ENCODE measurements around the gene PGM3.

PGM3 gene

DNA sequence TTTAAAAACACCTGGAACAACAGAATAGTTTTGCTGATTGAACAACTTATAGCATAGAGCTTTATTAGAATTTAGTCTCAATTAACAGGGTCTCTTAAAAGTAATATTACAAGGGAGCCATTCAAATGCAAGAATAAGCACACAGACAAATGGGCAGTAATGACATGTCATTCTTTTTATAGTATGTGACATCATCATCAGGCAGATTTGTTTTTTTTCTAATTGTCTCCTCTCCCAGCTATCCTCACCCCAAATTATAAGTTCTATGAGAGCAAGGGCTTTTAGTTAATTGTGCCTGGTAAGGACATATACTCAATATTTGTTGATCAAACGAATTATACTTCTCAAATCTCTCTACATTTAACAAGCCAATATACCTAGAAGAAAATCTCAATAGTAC lies 11.0 kb downstream of the PGM3 start:
- no peak for DNase-seq

DNA sequence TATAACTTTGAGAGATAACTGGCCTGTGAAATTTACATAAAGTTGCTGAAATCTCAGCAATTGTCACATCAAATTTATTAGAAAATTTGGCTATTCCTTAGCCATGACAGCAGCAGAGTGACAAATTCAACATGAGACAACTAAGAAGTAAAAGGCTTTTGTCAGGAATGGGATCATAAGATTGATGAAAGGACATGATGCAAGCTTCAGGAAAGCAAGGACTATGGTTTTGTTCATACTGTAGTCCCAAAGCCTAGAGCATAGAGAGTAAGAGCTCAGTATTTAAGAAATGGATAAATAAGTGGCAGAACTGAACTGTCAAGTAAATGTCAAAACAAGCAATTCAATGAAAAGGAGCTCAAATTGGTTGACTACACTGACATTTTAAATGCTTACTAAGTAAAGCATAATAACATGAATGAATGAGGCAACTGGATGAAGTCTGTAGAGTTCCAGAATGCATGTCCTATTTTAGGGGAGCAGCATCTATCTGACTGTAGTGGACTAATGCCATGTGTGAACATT lies 12.6 kb downstream of the PGM3 start:
- no peak for DNase-seq

DNA sequence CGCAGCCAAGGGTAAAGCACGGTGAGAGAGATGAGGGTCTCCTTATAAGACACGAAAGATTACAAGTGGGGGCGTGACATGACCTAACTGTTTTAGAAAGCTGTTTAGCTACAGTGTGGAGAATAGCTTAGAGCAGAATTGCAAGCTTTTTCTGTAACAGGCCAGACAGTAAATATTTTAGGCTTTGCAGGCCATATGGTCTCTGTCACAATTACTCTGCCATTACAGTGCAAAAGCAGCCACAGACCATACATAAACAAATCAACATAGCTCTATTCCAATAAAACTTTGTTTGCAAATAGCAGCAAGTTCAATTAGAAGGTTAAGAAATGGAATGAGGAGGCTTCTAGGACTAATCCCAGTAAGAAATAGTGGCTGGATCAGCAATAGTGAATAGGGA lies 16.8 kb downstream of the PGM3 start:
- no peak for DNase-seq

DNA sequence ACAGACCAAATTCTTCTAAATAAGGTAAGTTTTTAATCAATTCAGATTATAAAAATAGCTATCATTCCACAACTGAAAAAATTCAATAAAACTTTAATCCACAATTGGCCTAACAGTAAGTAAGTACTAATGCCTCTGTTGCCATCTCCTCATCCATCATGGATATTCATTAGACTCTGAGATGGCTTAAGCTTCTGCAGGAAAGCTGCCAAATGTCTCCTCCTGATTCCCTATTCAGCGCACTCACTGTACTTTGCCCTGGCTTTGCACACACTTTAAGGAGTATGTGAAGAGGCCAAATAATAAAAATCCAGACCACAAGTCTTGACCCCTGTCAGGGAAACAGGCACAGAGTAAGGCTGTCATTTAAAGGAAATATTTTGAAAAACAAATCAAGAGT lies 23.6 kb downstream of the PGM3 start:
- DNase-seq: no peak

DNA sequence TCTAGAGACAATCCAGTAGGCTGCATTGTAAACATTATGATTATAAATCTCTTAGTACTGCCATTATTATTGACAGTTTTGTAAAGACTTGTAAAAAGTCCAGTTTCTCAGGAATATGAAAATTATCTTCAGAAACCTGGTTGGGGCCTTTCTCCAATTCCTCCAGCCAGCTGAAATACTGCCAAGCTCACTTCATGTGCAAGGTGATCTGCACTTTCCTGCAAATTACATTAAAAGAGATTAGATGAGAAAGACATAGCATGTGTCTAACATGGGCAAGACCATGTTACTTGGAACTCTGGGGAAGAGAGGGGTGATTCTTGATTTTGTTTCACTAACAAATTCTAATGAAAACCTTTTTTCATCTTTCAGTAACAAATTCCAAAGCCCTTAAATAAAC lies 24.0 kb downstream of the PGM3 start:
- DNase-seq: no peak

DNA sequence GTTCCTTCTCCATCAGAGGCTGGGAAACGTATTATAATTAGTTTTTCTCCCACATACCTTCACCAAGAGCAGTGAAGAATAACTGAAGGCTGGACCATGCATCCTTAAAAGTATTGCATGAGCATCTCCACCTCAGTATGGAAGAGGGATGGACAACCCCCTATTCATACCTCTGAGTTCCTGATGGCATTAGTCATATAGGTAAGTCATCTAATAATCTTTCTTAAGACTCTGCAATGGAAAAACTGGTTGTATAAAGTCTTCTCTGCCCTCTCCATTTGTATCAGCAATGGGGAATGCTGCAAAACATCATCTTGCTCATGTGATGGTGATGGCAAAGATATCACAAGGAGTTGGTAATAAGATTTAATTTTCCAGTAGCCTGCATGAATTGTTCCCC lies 24.5 kb downstream of the PGM3 start:
- no peak for DNase-seq

DNA sequence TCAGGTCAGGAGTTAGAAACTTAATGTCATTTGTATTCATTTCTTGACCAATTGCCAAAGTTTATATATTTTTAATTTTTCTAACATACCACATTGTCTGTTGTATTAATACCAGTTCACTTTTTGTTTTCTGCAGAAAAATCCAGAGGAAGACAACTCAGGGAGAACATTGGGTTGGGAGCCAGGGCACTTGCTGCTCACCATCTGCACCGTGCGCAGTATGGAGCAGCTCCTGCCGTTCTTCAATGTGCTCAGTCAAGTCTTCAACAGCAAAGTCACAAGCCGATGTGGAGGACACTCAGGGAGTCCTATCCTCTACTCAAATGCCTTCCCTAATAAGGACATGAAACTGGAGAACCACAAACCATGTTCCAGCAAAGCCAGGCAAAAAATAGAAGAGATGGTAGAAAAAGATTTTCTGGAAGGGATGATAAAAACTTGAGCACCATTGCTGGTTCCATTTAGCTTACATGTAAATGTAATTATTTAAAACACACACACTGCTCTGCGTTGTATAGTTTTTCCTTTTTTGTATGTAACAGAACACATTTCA lies 25.3 kb downstream of the PGM3 start:
- no peak for DNase-seq

DNA sequence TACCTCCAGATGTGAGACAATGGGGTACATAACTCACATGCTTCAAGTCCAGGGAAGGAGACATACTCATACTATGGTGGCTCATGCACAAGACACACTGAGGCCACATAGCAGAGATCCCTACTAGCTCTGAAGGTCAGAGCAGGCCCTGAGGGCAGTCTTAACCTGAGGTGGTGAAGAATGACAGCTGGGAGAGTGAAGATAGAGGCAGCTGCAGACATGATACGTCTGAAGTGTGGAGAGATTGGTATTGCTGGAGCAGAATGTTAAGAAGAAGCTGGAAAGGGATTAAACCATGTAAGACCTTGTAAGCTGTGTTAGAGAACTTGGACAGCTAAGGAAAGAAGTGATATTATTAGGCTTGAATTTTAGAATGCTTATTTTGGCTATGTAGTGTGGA lies 32.9 kb downstream of the PGM3 start:
- no peak for DNase-seq

DNA sequence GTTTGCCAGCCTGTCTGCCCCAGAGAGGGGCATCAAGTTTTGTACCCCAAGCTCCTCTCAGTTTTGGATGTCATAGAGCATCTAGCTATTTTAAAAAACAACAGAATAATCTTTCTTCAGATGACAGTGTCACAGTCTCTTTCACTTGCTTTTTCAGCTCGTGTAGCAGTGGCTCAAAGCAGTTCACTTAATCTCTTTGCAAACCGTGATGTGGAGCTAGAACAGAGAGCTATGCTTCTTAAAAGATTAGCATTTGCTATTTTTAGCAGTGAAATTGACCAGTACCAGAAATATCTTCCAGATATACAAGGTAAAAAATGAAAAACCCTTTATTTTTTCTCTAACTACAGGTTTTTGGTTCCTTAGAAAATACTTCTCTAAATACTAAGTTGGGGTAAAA lies 37.3 kb downstream of the PGM3 start:
- DNase-seq: no peak

DNA sequence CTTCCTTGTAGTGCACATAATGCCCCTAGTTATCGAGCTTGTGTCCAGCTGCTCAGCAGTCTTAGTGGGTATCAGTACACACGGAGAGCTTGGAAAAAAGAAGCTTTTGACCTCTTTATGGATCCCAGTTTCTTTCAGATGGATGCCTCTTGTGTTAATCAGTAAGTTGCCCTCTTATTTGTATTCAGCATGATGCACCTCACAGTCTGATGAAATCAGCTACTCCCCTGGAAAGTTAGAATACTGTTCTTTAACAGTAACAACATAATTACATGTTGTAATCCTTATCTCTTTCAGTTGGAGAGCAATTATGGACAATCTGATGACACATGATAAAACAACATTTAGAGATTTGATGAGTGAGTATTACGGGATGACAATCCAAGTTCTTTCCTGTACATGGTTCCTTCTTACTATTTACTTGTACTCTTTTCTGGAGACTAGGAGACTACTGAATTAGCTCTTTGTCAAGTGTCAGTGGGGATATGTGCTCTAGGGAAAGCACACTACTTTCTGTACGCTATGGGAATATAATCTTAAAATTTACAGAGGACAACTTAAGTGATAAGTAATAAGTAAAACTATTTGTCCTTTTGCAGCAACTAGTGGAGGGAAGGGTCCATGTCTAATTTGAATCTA lies 39.1 kb downstream of the PGM3 start:
- DNase-seq: no peak

DNA sequence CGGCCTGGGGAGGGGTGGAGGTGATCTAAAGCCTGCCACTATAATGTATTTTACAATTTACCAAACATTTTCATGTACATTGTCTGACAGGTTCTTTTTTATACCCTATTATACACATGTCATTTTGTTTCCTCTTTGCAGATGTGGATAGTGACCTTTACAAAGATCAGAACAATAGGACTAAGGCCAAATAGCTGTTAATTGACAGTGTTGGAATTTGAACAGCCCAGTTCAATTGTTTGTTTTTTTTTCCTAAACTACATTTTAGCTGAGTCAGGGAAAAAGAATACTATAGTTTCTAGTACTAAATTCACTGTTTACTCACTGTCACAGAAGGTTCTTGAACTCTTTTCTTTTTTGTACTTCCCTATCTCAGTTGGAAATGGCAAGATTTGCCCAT lies 40.2 kb downstream of the PGM3 start:
- DNase-seq: no peak

DNA sequence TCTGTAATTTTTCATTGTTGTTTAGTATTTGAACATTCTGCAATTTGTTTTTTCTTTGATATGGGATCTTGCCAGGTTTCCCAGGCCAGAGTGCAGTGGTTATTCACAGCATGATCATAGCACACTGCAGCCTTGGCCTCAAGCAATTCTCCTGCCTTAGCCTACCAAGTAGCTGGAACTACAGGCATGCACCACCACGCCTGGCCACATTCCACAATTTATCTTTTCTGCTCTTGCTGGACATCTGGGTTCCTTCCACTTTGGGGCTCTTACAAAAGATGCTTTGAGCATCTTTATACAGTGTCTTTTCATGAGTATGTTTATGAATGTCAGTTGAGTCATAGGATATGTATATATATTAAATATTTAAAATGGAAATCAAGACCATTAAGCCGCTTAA lies 42.0 kb downstream of the PGM3 start:
- no peak for DNase-seq

DNA sequence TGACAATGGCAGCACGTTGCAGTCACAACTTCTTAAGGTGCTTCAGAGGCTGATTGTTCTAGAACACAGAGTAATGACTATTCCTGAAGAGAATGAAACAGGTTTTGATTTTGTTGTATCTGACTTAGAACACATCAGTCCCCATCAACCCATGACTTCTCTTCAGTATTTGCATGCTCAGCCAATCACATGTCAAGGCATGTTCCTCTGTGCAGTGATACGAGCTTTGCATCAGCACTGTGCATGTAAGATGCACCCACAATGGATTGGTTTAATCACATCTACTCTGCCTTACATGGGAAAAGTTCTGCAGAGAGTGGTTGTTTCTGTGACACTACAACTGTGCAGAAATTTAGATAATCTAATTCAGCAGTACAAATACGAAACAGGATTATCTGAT lies 54.3 kb downstream of the PGM3 start:
- no peak for DNase-seq

DNA sequence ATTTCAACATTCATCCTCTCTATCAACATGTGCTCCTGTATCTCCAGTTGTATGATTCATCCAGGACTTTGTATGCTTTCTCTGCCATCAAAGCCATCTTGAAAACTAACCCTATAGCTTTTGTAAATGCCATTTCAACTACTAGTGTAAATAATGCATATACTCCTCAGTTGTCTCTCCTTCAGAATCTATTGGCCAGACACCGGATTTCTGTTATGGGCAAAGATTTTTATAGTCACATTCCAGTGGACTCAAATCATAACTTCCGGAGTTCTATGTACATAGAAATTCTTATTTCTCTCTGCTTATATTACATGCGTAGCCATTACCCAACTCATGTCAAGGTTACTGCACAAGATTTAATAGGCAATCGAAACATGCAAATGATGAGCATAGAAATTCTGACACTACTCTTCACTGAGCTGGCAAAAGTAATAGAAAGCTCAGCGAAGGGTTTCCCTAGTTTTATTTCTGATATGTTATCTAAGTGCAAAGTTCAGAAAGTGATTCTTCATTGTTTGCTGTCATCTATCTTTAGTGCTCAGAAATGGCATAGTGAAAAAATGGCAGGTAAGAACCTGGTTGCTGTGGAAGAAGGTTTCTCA lies 54.8 kb downstream of the PGM3 start:
- DNase-seq: no peak

DNA sequence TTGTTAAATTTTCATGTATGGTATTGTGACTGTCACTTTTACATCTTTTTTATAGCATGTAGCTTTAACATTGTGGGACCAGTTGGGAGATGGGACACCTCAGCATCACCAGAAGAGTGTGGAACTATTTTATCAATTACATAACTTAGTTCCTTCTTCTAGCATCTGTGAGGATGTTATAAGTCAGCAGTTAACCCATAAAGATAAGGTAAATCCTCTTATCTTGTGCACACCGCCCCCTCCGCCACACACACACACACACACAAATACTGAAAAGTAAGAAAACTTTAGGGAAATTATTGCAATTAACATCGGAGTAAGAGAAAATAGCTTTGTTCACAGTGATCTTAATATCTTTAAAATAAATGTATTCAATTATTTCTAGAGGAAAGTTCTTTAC lies 60.9 kb downstream of the PGM3 start:
- DNase-seq: no peak

DNA sequence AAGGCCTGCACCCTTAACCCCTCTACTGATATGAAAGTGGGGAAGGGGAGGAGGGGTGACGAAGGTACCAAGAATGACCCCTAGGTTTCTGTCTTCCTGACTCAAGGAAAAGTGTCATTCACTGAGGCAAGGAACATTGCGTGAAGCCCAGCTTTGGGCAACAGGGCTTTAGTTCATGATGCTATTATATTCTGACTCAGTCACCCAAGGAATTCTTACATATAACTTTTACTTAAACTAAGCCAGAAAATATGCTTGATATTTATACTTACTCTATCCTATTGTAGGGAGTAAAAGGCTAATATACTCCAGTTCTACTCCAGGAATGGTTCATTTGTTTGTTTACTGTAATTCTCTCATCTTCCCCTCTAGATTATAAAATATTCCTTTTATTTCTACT lies 65.1 kb downstream of the PGM3 start:
- no peak for DNase-seq

DNA sequence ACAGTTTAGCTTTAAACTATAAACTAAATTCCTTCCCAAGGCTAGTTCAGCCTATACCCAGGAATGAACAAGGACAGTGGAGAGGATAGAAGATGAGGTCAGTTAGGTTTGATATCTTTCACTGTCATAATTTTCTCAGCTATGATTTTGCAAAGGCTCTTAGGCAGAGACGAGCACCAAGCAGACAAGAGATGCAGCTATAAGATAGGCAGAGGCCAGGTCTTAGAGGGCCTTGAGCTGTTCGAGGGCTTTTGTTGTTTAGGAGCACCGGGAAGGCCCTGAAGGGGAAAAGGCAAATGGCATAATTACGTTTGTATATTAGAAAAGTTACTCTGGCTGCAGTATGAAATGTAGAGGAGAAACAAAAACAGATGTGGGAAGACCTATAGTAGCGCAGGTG lies 65.8 kb downstream of the PGM3 start:
- DNase-seq: no peak

DNA sequence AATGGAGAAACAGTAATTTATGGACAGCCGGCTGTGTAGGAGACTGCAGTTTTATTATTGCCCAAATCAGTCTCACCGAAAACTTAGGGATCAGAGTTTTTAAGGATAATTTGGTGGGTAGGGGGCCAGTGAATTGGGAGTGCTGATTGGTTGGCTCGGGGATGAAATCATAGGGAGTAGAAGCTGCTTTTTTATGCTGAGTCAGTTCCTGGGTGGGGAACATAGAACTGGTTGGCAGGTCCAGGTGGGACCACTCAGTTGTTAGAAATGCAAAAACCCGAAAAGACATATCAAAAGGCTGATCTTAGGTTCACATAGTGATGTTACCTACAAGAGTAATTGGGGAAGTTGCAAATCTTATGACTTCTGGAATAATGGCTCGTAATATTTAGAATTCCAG lies 66.3 kb downstream of the PGM3 start:
- DNase-seq: no peak

DNA sequence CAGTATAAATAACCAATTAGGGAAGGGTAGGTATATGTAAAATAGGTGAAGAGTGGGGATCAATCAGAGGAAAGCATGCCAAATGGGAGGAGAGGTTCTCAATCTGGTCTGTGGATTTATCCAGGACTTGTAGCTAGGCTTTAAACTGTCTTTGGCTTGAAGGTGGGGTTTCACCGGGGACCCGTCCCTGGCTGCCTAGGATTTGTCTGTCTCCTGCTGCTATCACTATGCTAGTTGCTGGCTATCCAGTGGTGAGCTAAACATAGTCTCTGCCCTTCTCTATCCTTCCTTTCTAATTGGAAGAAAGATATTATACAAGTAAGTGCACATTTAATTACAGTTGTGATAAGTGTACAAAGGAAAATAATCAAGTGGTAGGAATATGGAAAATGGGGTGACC lies 66.8 kb downstream of the PGM3 start:
- DNase-seq: no peak

DNA sequence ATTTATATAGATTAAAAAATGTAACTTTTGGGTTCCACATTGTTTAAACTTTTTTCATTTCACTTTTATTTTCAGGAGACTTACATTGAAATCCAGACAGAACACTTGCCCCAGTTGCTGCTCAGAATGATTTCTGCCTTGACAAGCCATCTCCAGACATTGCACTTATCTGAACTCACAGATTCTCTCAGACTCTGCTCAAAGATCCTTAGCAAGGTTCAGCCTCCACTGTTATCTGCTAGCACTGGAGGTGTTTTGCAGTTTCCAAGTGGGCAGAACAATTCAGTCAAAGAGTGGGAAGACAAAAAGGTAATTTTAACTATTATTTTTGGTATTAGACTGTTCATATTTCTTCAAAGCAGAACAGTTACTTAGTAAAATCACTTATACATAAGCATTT lies 67.6 kb downstream of the PGM3 start:
- DNase-seq: no peak

DNA sequence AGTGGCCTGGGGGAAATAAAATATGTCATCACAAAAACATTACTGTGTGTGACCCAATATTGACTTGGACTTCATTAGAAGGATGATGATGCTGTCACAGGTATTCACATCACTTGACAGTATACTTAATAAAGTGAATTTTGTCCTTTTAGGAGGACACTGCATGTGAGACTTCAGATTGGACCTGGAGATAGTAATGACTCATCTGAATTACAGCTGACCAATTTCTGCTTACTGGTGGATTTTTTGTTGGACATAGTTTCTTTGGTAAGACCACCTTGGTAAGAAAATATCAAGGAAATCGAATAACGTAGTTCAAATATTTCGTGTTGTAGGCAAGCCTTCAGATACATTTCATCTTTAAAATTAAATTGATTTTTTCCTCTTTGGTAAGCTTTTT lies 68.5 kb downstream of the PGM3 start:
- DNase-seq: no peak

DNA sequence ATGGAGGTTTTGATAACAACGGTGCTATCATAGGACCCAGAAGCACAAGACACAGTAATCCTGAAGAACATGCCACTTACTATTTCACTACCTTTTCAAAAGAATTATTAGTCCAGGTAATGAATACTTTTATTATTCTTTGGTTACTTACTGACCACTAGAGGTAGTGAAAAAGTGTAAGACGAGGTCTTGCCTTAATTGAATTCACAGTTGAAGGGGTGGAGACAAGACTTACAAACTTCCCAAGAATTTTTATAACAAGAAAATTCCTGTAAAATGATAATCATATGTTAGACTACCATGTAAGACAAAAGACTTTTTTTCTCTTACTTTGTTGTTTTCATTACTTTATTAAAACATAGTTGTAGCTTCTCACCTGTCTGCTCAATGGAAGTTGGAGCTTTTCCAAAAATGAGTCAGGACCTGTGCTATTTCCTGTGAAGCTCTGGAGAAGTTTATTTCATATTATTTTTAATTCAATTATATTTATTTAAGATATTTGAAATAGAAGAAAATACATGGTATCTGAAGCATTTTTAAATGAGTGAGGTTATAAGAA lies 73.2 kb downstream of the PGM3 start:
- DNase-seq: no peak

DNA sequence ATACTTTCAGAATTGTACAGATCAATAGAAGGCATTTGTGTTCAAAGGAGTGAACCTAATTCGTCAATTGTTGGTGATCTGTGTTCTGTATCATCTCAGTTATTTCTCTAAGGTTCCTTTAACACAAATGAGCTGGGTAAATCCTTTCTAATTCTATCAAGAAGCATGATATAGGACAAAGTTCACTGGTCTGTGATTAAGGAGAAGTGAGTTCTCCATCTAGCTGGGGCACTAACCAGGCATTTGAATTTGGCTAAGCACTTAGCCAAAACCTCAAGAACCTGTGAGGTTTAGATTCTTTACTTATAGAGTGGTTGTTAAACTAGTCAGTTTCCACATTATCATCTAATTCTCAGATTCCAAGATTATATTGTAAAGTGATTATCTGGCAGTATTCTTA lies 75.3 kb downstream of the PGM3 start:
- DNase-seq: no peak
